K562 (cell line): ENCODE measurements around the gene CPED1. TPM values are rescaled to one million over a fixed set of nuclear protein-coding genes. Genes with fewer than 3 reads are reported as not detected.

Experiments
- ATAC-seq: fragments of 200-7000 bp; cut with Tn5 transposase; 3 replicates; pipeline ENCODE4 v1.9.1; 2020; ENCODE audit warnings: moderate library complexity
- BruUV-seq: library from RNA; stranded (reverse); fragments of 400-500 nt; replicated peaks from 2 replicates; lab custom pipeline; 2021; lab: Mats Ljungman, UMichigan
- CTCF ChIA-PET: fragments of 300-600 bp; formaldehyde crosslinking; extraction: SDS; loops from one replicate; lab custom pipeline; 2021; ENCODE audit warnings: low intra/inter-chr PET ratio; lab: Yijun Ruan, JAX
- POLR2A ChIA-PET: fragments of 300-600, 350-650 bp; sonication (Branson Sonifier 250); formaldehyde crosslinking; extraction: SDS; loops from one replicate; lab custom pipeline; 2021; ENCODE audit warnings: antibody characterized with exemption, inconsistent platforms; lab: Yijun Ruan, JAX
- DNase-seq, 4 experiments: peaks; one replicate each; pipeline versions ENCODE4 v3.0.0 to v3.0.0-alpha.2; 2011 to 2018; ENCODE audit warnings: low spot score in 3 of 4, mixed read lengths in 3 of 4; ENCODE audit errors: extremely low read depth in 1 of 4
- FAIRE-seq: peaks from 2 replicates; lab custom pipeline; 2011; peaks lifted over from hg19 to GRCh38; lab: Jason Lieb, UNC
- H2AFZ ChIP-seq: 2 replicates; pipeline ENCODE4 v1.6.0; 2011; ENCODE audit warnings: low read depth, low read length, control low read depth, inconsistent platforms
- H3K27ac ChIP-seq: fragments of 200-600 bp; 3 replicates; pipeline ENCODE4 v1.8.0; 2011; ENCODE audit warnings: low read depth, mild to moderate bottlenecking, control low read depth, inconsistent platforms, low read length, moderate library complexity, mixed read lengths; ENCODE audit errors: extremely low read depth
- H3K27me3 ChIP-seq, 2 experiments: fragments of 300-600 bp in 1 of 2; 2 replicates in 1 of 2; 3 replicates in 1 of 2; pipeline versions ENCODE4 v1.6.0 to v1.8.0; 2011; ENCODE audit warnings: inconsistent platforms in 2 of 2, low read length in 2 of 2, mild to moderate bottlenecking in 1 of 2, mixed read lengths in 1 of 2, moderate library complexity in 1 of 2; ENCODE audit not compliant: control insufficient read depth in 2 of 2, insufficient read depth in 2 of 2
- H3K36me3 ChIP-seq: fragments of 300-600 bp; 3 replicates; pipeline ENCODE4 v1.8.0; 2011; ENCODE audit warnings: mild to moderate bottlenecking, low read length, inconsistent platforms; ENCODE audit not compliant: control insufficient read depth, insufficient read depth
- H3K4me1 ChIP-seq, 2 experiments: fragments of 200-600 bp in 1 of 2; replicated peaks in 1 of 2; 2 replicates in 1 of 2; 3 replicates in 1 of 2; pipeline versions ENCODE4 v1.5.1 to v1.8.0; 2011; ENCODE audit warnings: inconsistent platforms in 2 of 2, low read length in 2 of 2, mild to moderate bottlenecking in 1 of 2, mixed read lengths in 1 of 2, moderate library complexity in 1 of 2; ENCODE audit not compliant: control insufficient read depth in 2 of 2, insufficient read depth in 2 of 2
- H3K4me2 ChIP-seq: 2 replicates; pipeline ENCODE4 v1.6.1; 2011; ENCODE audit warnings: low read length, control low read depth, inconsistent platforms, mixed read lengths; ENCODE audit not compliant: insufficient read depth
- H3K4me3 ChIP-seq: fragments of 200-600 bp; sonication (generic), shearing (Covaris generic); 2 replicates; pipeline ENCODE4 v1.5.1; 2016; ENCODE audit warnings: control low read depth, inconsistent platforms
- H3K79me2 ChIP-seq: fragments of 200-600 bp; 3 replicates; pipeline ENCODE4 v1.8.0; 2011; ENCODE audit warnings: low read length, inconsistent platforms; ENCODE audit not compliant: control insufficient read depth, insufficient read depth
- H3K9ac ChIP-seq, 2 experiments: 2 replicates each; pipeline versions ENCODE4 v1.6.0 to v1.6.1; 2011; ENCODE audit warnings: low read depth in 2 of 2, low read length in 2 of 2, control low read depth in 1 of 2, inconsistent platforms in 1 of 2, mild to moderate bottlenecking in 1 of 2, mixed read lengths in 1 of 2; ENCODE audit not compliant: insufficient read depth in 1 of 2
- H3K9me1 ChIP-seq: one replicate; pipeline ENCODE4 v1.6.0; 2011; ENCODE audit warnings: inconsistent platforms, mild to moderate bottlenecking, low read length, moderate library complexity; ENCODE audit not compliant: control insufficient read depth, insufficient read depth
- H3K9me3 ChIP-seq: replicated peaks from 2 replicates; pipeline ENCODE4 v1.5.1; 2011; ENCODE audit warnings: low read depth, low read length, inconsistent platforms; ENCODE audit not compliant: control insufficient read depth, insufficient read depth
- H4K20me1 ChIP-seq: replicated peaks from 2 replicates; pipeline ENCODE4 v1.6.1; 2011; ENCODE audit warnings: low read length, inconsistent platforms, mixed read lengths; ENCODE audit not compliant: control insufficient read depth, insufficient read depth
- ERF ChIP-seq: fragments of 450-650 bp; formaldehyde crosslinking; IDR thresholded peaks from 2 replicates; pipeline ENCODE4 v1.4.0; 2020; ENCODE audit warnings: mild to moderate bottlenecking, mixed read lengths
- HDAC2 ChIP-seq: fragments of 450-650 bp; IDR thresholded peaks from 2 replicates; pipeline ENCODE4 v1.6.1; 2016; ENCODE audit warnings: mild to moderate bottlenecking
- MNT ChIP-seq, 2 experiments: fragments of 450-650 bp; conservative IDR thresholded peaks; 2 replicates each; pipeline ENCODE4 v1.6.1; 2017; ENCODE audit warnings: mild to moderate bottlenecking in 2 of 2, moderate library complexity in 2 of 2
- NFRKB ChIP-seq: fragments of 450-650 bp; IDR thresholded peaks from 2 replicates; pipeline ENCODE4 v1.6.1; 2016; ENCODE audit warnings: low read depth
- RBBP5 ChIP-seq: fragments of 200-600 bp; sonication (generic); IDR thresholded peaks from 2 replicates; pipeline ENCODE4 v1.6.1; 2012; ENCODE audit warnings: borderline replicate concordance, mild to moderate bottlenecking, low read length, control low read depth, inconsistent platforms; ENCODE audit not compliant: insufficient read depth, poor library complexity, severe bottlenecking
- RBM17 ChIP-seq: fragments of 200-400 bp; formaldehyde crosslinking; IDR thresholded peaks from 2 replicates; pipeline ENCODE4 v1.6.1; 2017; ENCODE audit warnings: low read depth, mild to moderate bottlenecking, low read length, borderline replicate concordance
- TAF1 ChIP-seq: IDR thresholded peaks from 2 replicates; pipeline ENCODE4 v1.6.1; 2011; ENCODE audit warnings: mild to moderate bottlenecking, low read length, moderate library complexity; ENCODE audit not compliant: insufficient read depth, control insufficient read depth, severe bottlenecking; ENCODE audit errors: extremely low read depth
- TAL1 ChIP-seq: fragments of 450-650 bp; IDR thresholded peaks from 2 replicates; pipeline ENCODE4 v1.6.1; 2016; ENCODE audit warnings: mild to moderate bottlenecking
- TSC22D4 ChIP-seq: fragments of 450-650 bp; IDR thresholded peaks from 2 replicates; pipeline ENCODE4 v1.6.1; 2016; ENCODE audit warnings: missing genetic modification characterization, missing biosample characterization, control low read depth
- ZBTB9 ChIP-seq: fragments of 450-650 bp; formaldehyde crosslinking; IDR thresholded peaks from 2 replicates; pipeline ENCODE4 v1.4.0; 2020; ENCODE audit warnings: mild to moderate bottlenecking, moderate library complexity
- ZNF395 ChIP-seq: fragments of 200-800 bp; sonication (Bioruptor generic); IDR thresholded peaks from 2 replicates; pipeline ENCODE4 v1.6.1; 2017; ENCODE audit warnings: missing genetic modification characterization, missing compliant biosample characterization
- ZNF583 ChIP-seq: fragments of 250-450 bp; sonication (Bioruptor Pico); IDR thresholded peaks from 2 replicates; pipeline ENCODE4 v1.4.0; 2020
- WGBS: fragments of 100-300 bp; shearing (Covaris generic); methylation state at CpG from one replicate; pipeline ENCODE4 v1.1.6; 2016; ENCODE audit warnings: low coverage, mixed read lengths; ENCODE audit not compliant: insufficient coverage; ENCODE audit errors: missing lambda C conversion rate; 5-methylcytosine and 5-hydroxymethylcytosine counted together
- in situ Hi-C: fragments of 300-500 bp; cut with MboI; formaldehyde crosslinking; loops from 4 replicates; pipeline ENCODE4 v1.15.0; 2018; ENCODE audit warnings: inconsistent platforms, mixed read lengths
- intact Hi-C: fragments of 100-400 bp; cut with micrococcal nuclease; formaldehyde crosslinking; loops from 2 replicates; pipeline ENCODE4 v1.14.2; 2022
- polyA plus RNA-seq, 8 experiments: library from polyadenylated mRNA; depleted of rRNA in 4 of 8; stranded (reverse) in 5 of 8; unstranded in 3 of 8; fragments of >200 nt; fragmentation: Nextera tagmentation in 2 of 8; fragmentation: Illumina TruSeq in 1 of 8; extraction: Ambion mirVana in 2 of 8; extraction: Trizol in 1 of 8; gene quantifications; 2 replicates each; pipeline versions ENCODE4 v1.2.1 to v1.2.3, GENCODE V29; 2011 to 2014; ENCODE audit warnings: inconsistent platforms in 1 of 8, missing spikeins in 1 of 8
- total RNA-seq, 7 experiments: library from RNA; depleted of rRNA in 6 of 7; stranded (reverse); fragments of >200 nt in 6 of 7; fragmentation: Illumina TruSeq in 2 of 7; extraction: Trizol in 2 of 7; gene quantifications; 2 replicates each; pipeline versions ENCODE4 v1.2.1 to v1.2.3, GENCODE V29; 2011 to 2021; ENCODE audit warnings: low replicate concordance in 1 of 7
- TF ChIP-seq, protein P1 (sequence below): fragments of 450-650 bp; formaldehyde crosslinking; IDR thresholded peaks from 2 replicates; pipeline ENCODE4 v1.4.0; 2022; ENCODE audit warnings: mild to moderate bottlenecking, moderate library complexity

Gene CPED1
- total and polyA plus RNA-seq, 9 of the 15 experiments (the other 6 are each of a cell fraction or from before 2014, with no cell fraction given) = 195 to 393 (median 290) TPM

DNA sequence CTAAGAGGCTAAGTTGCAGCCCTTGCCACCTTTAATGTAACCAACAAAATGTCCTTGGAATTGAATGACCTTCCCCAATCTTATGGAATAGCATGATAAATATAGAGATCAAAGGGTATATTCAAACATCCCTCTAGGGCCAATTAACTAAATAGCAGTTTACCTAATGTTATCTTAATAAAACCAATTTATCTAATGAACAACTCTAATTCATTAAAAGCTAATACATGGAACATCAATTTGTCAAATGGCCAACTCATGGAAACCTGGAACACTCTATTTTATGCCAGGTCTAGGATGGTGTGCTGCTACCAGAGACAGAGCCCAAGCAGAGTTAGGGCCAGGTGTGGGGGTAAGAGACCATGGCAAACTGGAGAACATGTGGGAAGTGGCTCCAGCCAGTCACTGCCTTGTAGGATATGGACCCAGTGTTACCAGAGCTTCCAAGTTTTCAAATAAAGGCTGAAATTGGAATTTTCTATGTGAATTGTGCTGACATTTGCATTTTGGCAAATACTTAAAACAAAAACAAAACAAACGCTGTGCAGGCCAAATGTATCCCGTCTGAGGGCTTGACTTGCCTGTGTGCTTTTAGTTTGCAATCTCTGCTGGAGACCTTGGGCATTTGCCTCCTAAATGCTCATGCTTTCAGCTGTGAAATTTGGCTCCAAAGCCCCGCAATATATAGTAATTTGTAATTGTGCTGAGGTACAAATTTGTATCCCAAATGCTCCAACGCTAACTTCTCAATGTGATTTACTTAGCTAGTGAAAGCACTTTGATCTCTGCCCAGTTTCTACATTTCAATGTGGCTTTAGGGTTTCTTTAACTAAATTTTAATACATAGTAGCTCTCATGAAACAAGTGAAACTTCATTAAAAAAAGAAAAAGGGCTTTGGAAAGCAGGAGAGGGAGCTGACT lies 55.1 kb downstream of the CPED1 start (continued):
- TF ChIP-seq TAF1 = no peak

GRCh38 chr7:121045090-121045489 lies 56.6 kb downstream of the CPED1 start:
- peak overlapping the region; percentile 66 for H3K4me2 ChIP-seq
- 8% methylated on average over 1 of the region's 1 CpG for WGBS
- H3K9me3 ChIP-seq = peaks cover 2% of the 10 kb centered on the region; the same call in 1 of the 2 replicates
- H3K4me1 ChIP-seq = peaks cover 25 to 82% of the 10 kb centered on the region in 2 experiments
- H3K4me3 ChIP-seq = no peak overlapping the region
- peak overlapping the region; percentile 5 to 71; a peak in 2 of 4 replicates for H3K9ac ChIP-seq
- H3K36me3 ChIP-seq = peaks cover 57% of the 10 kb centered on the region
- H4K20me1 ChIP-seq = no peaks in the 10 kb centered on the region
- BruUV-seq = no TSS peak
- no peaks in the 10 kb centered on the region for H3K9me1 ChIP-seq
- CTCF ChIA-PET = no interaction called here
- POLR2A ChIA-PET = interaction anchor here (1.0 to 1.1 kb wide), 3 partner anchors 10 to 39 kb away, joined by 3 to 4 read pairs (median 3); no protein-coding TSS in a partner anchor
- H2AFZ ChIP-seq = peak overlapping the region; percentile 7; the same call in 1 of the 2 replicates
- H3K27ac ChIP-seq = peak overlapping the region; percentile 88
- peak; percentile 26 for FAIRE-seq
- H3K79me2 ChIP-seq = peaks cover 100% of the 10 kb centered on the region
- DNase-seq = peak in 2 of 4 experiments; percentile 51 to 73
- in situ Hi-C loops (no loop called here), intact Hi-C loops (loop anchor here (1.0 kb wide), 2 partner anchors 31 to 51 kb away; no protein-coding TSS in a partner anchor)
- H3K27me3 ChIP-seq = no peaks in the 10 kb centered on the region
- peak; percentile 57 for ATAC-seq
- TF ChIP-seq ZNF583 (peak; percentile 71; the same call in 1 of the 2 replicates), MNT (conservative IDR thresholded peaks at IDR 0.05) (0 out of 4 replicates have a peak, but pooled peaks of 1 of the 2 experiments have one; percentile 13), ZNF395 (CRISPR knock-in tag) (peak; percentile 9; the same call in 1 of the 2 replicates), RBBP5 (peak; percentile 46), NFRKB (0 out of 2 replicates have a peak, but pooled peaks have one; percentile 41), TSC22D4 (tag) (no peak), RBM17 (no peak), HDAC2 (0 out of 2 replicates have a peak, but pooled peaks have one; percentile 26), TAL1 (peak; percentile 3; the same call in 1 of the 2 replicates), ERF (CRISPR knock-in tag) (peak; percentile 52; the same call in 1 of the 2 replicates), ZBTB9 (CRISPR knock-in tag) (0 out of 2 replicates have a peak, but pooled peaks have one; percentile 56)
- TF ChIP-seq, protein P1, sequence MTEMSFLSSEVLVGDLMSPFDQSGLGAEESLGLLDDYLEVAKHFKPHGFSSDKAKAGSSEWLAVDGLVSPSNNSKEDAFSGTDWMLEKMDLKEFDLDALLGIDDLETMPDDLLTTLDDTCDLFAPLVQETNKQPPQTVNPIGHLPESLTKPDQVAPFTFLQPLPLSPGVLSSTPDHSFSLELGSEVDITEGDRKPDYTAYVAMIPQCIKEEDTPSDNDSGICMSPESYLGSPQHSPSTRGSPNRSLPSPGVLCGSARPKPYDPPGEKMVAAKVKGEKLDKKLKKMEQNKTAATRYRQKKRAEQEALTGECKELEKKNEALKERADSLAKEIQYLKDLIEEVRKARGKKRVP (CRISPR knock-in tag) = 0 out of 2 replicates have a peak, but pooled peaks have one; percentile 9
